GM12801 (cell line): Measurements from ENCODE around the gene UPK1B.

ENCODE experiments used
- CTCF ChIP-seq: IDR thresholded peaks from one replicate; pipeline ENCODE4 v1.5.1; 2011; ENCODE audit warnings: control low read depth; ENCODE audit not compliant: insufficient read length; ENCODE audit errors: extremely low read depth

The UPK1B gene

GRCh38 chr3:119184796-119185570 is 11.6 kb downstream of the UPK1B start:
- TF ChIP-seq CTCF, result no peak

- TF ChIP-seq CTCF, result no peak
Observed at GRCh38 chr3:119187266-119187665, 13.9 kb downstream of the UPK1B start.

- no peak for TF ChIP-seq CTCF
Observed at GRCh38 chr3:119191800-119192199, 18.4 kb downstream of the UPK1B start.

GRCh38 chr3:119194237-119195150 is 21.1 kb downstream of the UPK1B start:
- no peak for TF ChIP-seq CTCF

- TF ChIP-seq CTCF, result no peak
Observed at GRCh38 chr3:119195151-119195476, 21.7 kb downstream of the UPK1B start.

- no peak for TF ChIP-seq CTCF
Observed at GRCh38 chr3:119195911-119196310, 22.5 kb downstream of the UPK1B start.

GRCh38 chr3:119205209-119205608 is 31.8 kb downstream of the UPK1B start:
- TF ChIP-seq CTCF, result no peak
